Osteoblast (primary cell): ENCODE data around the gene SPIB. TPM values are rescaled to one million over a fixed set of nuclear protein-coding genes. Genes with fewer than 3 reads are reported as not detected.

ENCODE experiments used
- DNase-seq: peaks from one replicate; pipeline ENCODE4 v3.0.0; 2011; ENCODE audit warnings: low spot score, mixed read lengths; ENCODE audit not compliant: insufficient read length; ENCODE audit errors: missing footprints
- H2AFZ ChIP-seq: 2 replicates; pipeline ENCODE4 v1.6.0; 2011; ENCODE audit warnings: mild to moderate bottlenecking, low read length
- H3K27ac ChIP-seq: 2 replicates; pipeline ENCODE4 v1.5.1; 2011; ENCODE audit warnings: mild to moderate bottlenecking, low read depth, low read length, moderate library complexity
- H3K27me3 ChIP-seq: 2 replicates; pipeline ENCODE4 v1.6.0; 2012; ENCODE audit warnings: mild to moderate bottlenecking, control low read depth, inconsistent platforms, low read length, moderate library complexity; ENCODE audit not compliant: insufficient read depth
- H3K36me3 ChIP-seq: 2 replicates; pipeline ENCODE4 v1.5.1; 2011; ENCODE audit warnings: mild to moderate bottlenecking, low read length, control low read depth, moderate library complexity; ENCODE audit not compliant: insufficient read depth
- H3K4me1 ChIP-seq: 2 replicates; pipeline ENCODE4 v1.5.1; 2011; ENCODE audit warnings: mild to moderate bottlenecking, low read length, control low read depth, moderate library complexity; ENCODE audit not compliant: insufficient read depth
- H3K4me2 ChIP-seq: 2 replicates; pipeline ENCODE4 v1.6.0; 2011; ENCODE audit warnings: mild to moderate bottlenecking, low read length; ENCODE audit not compliant: insufficient read depth
- H3K4me3 ChIP-seq: fragments of 200-600 bp; sonication (generic); 3 replicates; pipeline ENCODE4 v1.5.1; 2012; ENCODE audit warnings: mild to moderate bottlenecking, low read length, inconsistent platforms; ENCODE audit not compliant: insufficient read depth
- H3K79me2 ChIP-seq: 2 replicates; pipeline ENCODE4 v1.6.0; 2012; ENCODE audit warnings: mild to moderate bottlenecking, low read length, control low read depth, inconsistent platforms; ENCODE audit not compliant: insufficient read depth
- H3K9me3 ChIP-seq: 2 replicates; pipeline ENCODE4 v1.5.1; 2011; ENCODE audit warnings: low read depth, low read length, control low read depth
- H4K20me1 ChIP-seq: 2 replicates; pipeline ENCODE4 v1.6.0; 2012; ENCODE audit warnings: mild to moderate bottlenecking, low read length, control low read depth; ENCODE audit not compliant: insufficient read depth
- CTCF ChIP-seq: IDR thresholded peaks from 2 replicates; pipeline ENCODE4 v1.5.1; 2011; ENCODE audit warnings: mild to moderate bottlenecking, low read depth, low read length, moderate library complexity; ENCODE audit errors: extremely low read depth
- total RNA-seq: library from RNA; depleted of rRNA; stranded (reverse); fragments of >200 nt; gene quantifications from 2 replicates; pipeline ENCODE4 v1.2.3, GENCODE V29; 2012

The SPIB gene
- total RNA-seq, 1 donor, result 0.36 TPM

GRCh38 chr19:50461066-50461875 is 42.5 kb downstream of the SPIB start:
- no peaks in the 10 kb centered on the region for H3K79me2 ChIP-seq
- no peak overlapping the region for H3K4me3 ChIP-seq
- H3K27me3 ChIP-seq, result peaks cover 13% of the 10 kb centered on the region
- no peaks in the 10 kb centered on the region for H3K36me3 ChIP-seq
- no peaks in the 10 kb centered on the region for H3K9me3 ChIP-seq
- peak overlapping the region; percentile 56 for H2AFZ ChIP-seq
- H3K4me1 ChIP-seq, result peaks cover 8% of the 10 kb centered on the region
- peak; percentile 81 for TF ChIP-seq CTCF
- no peak overlapping the region for H3K27ac ChIP-seq
- DNase-seq, result peak; percentile 99
- H4K20me1 ChIP-seq, result no peaks in the 10 kb centered on the region
- H3K4me2 ChIP-seq, result no peak overlapping the region

GRCh38 chr19:50462970-50463369 is 44.2 kb downstream of the SPIB start:
- no peak overlapping the region for H2AFZ ChIP-seq
- peaks cover 4% of the 10 kb centered on the region for H3K27me3 ChIP-seq
- no peaks in the 10 kb centered on the region for H3K79me2 ChIP-seq
- H3K4me1 ChIP-seq, result peaks cover 8% of the 10 kb centered on the region
- H3K4me3 ChIP-seq, result no peak overlapping the region
- no peaks in the 10 kb centered on the region for H3K9me3 ChIP-seq
- TF ChIP-seq CTCF, result no peak
- H3K36me3 ChIP-seq, result no peaks in the 10 kb centered on the region
- H4K20me1 ChIP-seq, result no peaks in the 10 kb centered on the region
- H3K27ac ChIP-seq, result no peak overlapping the region
- no peak overlapping the region for H3K4me2 ChIP-seq
- peak; percentile 61 for DNase-seq

- peaks cover 8% of the 10 kb centered on the region for H3K4me1 ChIP-seq
Measured at GRCh38 chr19:50464348-50464747, 45.6 kb downstream of the SPIB start.

More at GRCh38 chr19:50464348-50464747, 45.6 kb downstream of the SPIB start:
- no peak overlapping the region for H3K27ac ChIP-seq
- H2AFZ ChIP-seq, result no peak overlapping the region
- no peak for TF ChIP-seq CTCF
- H3K36me3 ChIP-seq, result no peaks in the 10 kb centered on the region
- H3K79me2 ChIP-seq, result no peaks in the 10 kb centered on the region
- H3K27me3 ChIP-seq, result no peaks in the 10 kb centered on the region
- no peak overlapping the region for H3K4me3 ChIP-seq
- no peak overlapping the region for H3K4me2 ChIP-seq
- H3K9me3 ChIP-seq, result no peaks in the 10 kb centered on the region
- DNase-seq, result no peak
- H4K20me1 ChIP-seq, result no peaks in the 10 kb centered on the region
